Spinal cord (tissue), 10 donors: ENCODE results near the gene GCNA. TPM values are rescaled to one million over a fixed set of nuclear protein-coding genes. Genes with fewer than 3 reads are reported as not detected.
"Not testable (repeated sequence)": the region's sequence is repeated elsewhere in the genome, so short reads cannot be mapped to it uniquely, and the experiment has no call there.

Experiments used
- DNase-seq, 6 donors: peaks; one replicate each; pipeline versions ENCODE4 v3.0.0 to v3.0.0-alpha.2; 2013 to 2015; ENCODE audit warnings: low spot score in 6 of 6, low read depth in 4 of 6
- H3K27ac ChIP-seq: one replicate; pipeline ENCODE4 v1.5.1; 2013; ENCODE audit warnings: low read depth, low read length, control low read depth
- H3K27me3 ChIP-seq: one replicate; pipeline ENCODE4 v1.6.1; 2013; ENCODE audit warnings: low read length; ENCODE audit not compliant: control insufficient read depth, insufficient read depth
- H3K36me3 ChIP-seq: one replicate; pipeline ENCODE4 v1.6.1; 2013; ENCODE audit warnings: low read length; ENCODE audit not compliant: control insufficient read depth, insufficient read depth
- H3K4me1 ChIP-seq: one replicate; pipeline ENCODE4 v1.6.1; 2013; ENCODE audit warnings: low read length; ENCODE audit not compliant: control insufficient read depth, insufficient read depth
- H3K4me3 ChIP-seq: one replicate; pipeline ENCODE4 v1.5.1; 2013; ENCODE audit warnings: low read depth, low read length, control low read depth
- H3K9me3 ChIP-seq: one replicate; pipeline ENCODE4 v1.6.1; 2013; ENCODE audit warnings: low read length; ENCODE audit not compliant: control insufficient read depth, insufficient read depth
- WGBS: methylation state at CpG from one replicate; pipeline ENCODE4 v1.1.5; 2013; ENCODE audit warnings: missing lambda C conversion rate; ENCODE audit not compliant: insufficient coverage; 5-methylcytosine and 5-hydroxymethylcytosine counted together
- polyA plus RNA-seq, 2 donors: library from polyadenylated mRNA; unstranded; fragments of 120-200 nt; gene quantifications; one replicate each; pipeline ENCODE4 v1.2.1, GENCODE V29; 2013; ENCODE audit not compliant: insufficient read length in 2 of 2
- total RNA-seq, 2 donors: library from RNA; depleted of rRNA in 1 of 2; stranded (reverse); fragments of 120-200 nt in 1 of 2; fragments of >200 nt in 1 of 2; gene quantifications; one replicate each; pipeline versions ENCODE4 v1.2.3 to v1.2.4, GENCODE V29; 2013 to 2014
- donor health status: healthy.

The GCNA gene
- total and polyA plus RNA-seq, 4 donors: 1.7 to 3.7 (median 3.2) TPM

DNA sequence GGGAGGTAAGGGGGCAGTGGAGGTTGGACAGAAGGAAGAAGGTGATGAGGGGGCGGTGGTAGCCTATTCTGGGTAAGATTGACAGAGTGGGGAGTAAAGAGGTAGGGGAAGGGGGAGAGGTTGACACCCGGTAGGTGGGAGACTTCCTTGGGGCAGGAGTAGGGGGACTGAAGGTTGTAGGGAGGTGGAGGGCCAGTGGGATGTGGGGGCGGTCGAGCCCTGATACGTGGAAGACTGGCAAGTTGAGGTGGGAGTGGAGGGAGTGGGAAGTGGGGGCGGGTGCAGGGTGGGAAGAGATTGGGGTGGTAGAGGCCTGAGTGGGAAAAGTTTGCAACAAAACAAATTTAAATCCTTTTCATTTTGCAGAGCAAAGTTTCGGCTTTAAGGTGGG, 1.7 kb downstream of the GCNA start:
- Histone ChIP-seq H3K4me1 (no peaks in the 10 kb centered on the region), H3K36me3 (peaks cover 21% of the 10 kb centered on the region), H3K9me3 (no peaks in the 10 kb centered on the region), H3K27me3 (no peaks in the 10 kb centered on the region), H3K27ac (no peak overlapping the region), H3K4me3 (no peak overlapping the region)
- 83% methylated on average over 5 of the region's 7 CpGs for WGBS
- no peak for DNase-seq

DNA sequence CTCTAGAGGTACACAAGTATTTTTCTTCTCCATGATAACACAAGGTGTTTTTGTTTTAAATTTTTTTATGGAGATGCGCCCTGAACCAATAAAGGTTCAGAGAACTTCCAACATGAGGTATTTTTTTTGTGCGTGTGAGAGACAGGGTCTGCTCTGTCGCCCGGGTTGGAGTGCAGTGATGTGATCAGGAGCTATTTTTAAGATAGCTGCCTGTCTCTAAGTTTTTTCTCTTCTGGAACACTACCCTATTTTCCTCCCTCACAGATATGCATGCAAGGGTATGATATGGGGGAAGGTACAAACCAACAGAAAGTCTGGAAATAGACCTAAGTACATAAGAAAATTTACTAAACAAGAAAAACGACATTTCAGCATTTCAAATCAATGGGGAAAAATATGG, 3.0 kb downstream of the GCNA start:
- no peaks in the 10 kb centered on the region for H3K9me3 ChIP-seq
- DNase-seq: no peak
- H3K4me3 ChIP-seq: no peak overlapping the region
- WGBS: no CpG with 5 or more reads among the region's 5 CpGs
- peaks cover 21% of the 10 kb centered on the region for H3K36me3 ChIP-seq
- no peak overlapping the region for H3K27ac ChIP-seq
- H3K4me1 ChIP-seq: no peaks in the 10 kb centered on the region
- H3K27me3 ChIP-seq: no peaks in the 10 kb centered on the region

DNA sequence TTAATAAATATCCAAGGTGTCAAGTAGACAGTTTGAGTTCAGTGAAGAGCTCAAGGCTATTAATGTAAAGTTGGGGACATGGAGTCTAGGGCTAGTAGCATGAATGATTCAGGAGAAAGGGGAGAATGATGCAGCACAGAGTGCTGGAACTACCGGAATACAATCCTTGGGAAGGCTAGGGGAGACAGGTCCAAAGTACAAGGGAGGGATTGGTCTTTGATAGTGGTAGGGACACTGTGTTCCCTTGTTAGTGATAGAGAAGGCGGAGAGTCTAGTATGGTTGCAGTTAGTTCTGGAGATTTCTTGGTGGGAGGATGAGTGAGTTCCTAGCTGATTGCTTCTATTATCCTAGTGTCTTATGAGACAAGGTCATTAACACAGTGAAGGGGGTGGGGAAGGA, 8.7 kb downstream of the GCNA start:
- Histone ChIP-seq H3K36me3 (peaks cover 2% of the 10 kb centered on the region), H3K4me3 (no peak overlapping the region), H3K27me3 (no peaks in the 10 kb centered on the region), H3K9me3 (no peaks in the 10 kb centered on the region), H3K4me1 (no peaks in the 10 kb centered on the region), H3K27ac (no peak overlapping the region)
- 90% methylated on average over 2 of the region's 2 CpGs for WGBS
- DNase-seq: no peak

DNA sequence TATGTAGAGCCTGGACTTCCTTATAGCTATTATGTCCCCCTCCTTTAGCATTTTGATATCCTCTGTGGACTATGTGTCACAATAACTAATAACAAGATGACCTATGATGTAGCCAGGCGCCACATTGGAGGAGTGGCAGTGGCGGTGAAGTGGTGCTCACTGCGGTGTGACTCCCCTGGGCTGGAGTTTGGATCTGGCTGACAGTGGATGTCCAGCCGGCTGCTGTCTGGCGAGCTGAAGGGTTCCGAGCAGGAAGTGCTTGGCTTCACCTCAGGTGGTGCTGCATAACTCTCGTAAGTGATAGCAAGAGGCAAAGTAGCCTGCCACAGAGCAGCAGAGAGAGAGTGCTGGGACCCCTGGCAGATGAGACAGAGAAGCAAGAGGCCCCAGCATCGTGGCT, 15.0 kb downstream of the GCNA start:
- DNase-seq, H3K36me3 ChIP-seq, H3K9me3 ChIP-seq, H3K4me1 ChIP-seq, H3K27me3 ChIP-seq, H3K4me3 ChIP-seq, H3K27ac ChIP-seq: not testable (repeated sequence)
- WGBS: 55% methylated on average over 4 of the region's 8 CpGs

DNA sequence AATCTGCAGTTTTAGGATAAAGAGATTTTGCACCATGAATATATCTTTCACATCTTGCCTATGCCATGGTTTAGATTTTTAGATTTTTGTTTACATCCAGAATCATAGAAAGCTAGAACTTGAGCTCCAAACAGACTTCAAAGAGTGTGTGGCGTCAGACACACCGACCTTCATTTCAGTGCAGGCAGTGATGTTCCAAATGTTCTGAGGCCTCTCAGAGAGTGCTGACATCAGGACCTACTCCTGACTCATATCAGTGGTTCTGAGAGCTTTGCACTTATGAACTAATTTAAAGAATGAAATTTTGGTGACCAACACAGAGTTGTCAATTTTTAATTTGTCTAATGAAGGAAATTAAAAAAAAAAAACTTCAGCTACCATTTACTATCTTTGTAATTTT, 21.7 kb downstream of the GCNA start:
- H3K9me3 ChIP-seq: peaks cover 3% of the 10 kb centered on the region
- 79% methylated on average over 2 of the region's 2 CpGs for WGBS

DNA sequence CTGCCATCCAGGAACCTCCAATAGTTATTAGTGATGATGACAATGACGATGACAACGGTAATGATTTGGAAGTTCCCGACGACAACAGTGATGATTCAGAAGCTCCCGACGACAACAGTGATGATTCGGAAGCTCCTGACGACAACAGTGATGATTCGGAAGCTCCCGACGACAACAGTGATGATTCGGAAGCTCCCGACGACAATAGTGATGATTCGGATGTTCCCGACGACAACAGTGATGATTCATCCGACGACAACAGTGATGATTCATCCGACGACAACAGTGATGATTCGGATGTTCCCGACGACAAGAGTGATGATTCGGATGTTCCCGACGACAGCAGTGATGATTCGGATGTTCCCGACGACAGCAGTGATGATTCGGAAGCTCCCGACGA, 25.4 kb downstream of the GCNA start:
- DNase-seq: no peak
- no peaks in the 10 kb centered on the region for H3K4me1 ChIP-seq
- H3K36me3 ChIP-seq: peaks cover 27% of the 10 kb centered on the region
- H3K4me3 ChIP-seq: no peak overlapping the region
- 86% methylated on average over 27 of the region's 33 CpGs for WGBS
- H3K9me3 ChIP-seq: peaks cover 3% of the 10 kb centered on the region
- no peak overlapping the region for H3K27ac ChIP-seq
- no peaks in the 10 kb centered on the region for H3K27me3 ChIP-seq

More for the DNA sequence above, 21.7 kb downstream of the GCNA start:
- no peak overlapping the region for H3K27ac ChIP-seq
- no peaks in the 10 kb centered on the region for H3K4me1 ChIP-seq
- no peak overlapping the region for H3K4me3 ChIP-seq
- peaks cover 24% of the 10 kb centered on the region for H3K36me3 ChIP-seq
- DNase-seq: no peak
- H3K27me3 ChIP-seq: no peaks in the 10 kb centered on the region

DNA sequence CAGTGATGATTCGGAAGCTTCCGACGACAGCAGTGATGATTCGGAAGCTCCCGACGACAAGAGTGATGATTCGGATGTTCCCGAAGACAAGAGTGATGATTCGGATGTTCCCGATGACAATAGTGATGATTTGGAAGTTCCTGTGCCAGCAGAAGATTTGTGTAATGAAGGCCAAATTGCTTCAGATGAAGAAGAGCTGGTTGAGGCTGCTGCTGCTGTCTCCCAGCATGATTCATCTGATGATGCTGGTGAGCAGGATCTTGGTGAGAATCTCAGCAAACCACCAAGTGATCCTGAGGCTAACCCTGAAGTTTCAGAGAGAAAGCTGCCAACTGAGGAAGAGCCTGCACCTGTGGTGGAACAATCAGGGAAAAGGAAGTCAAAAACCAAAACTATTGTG, 25.9 kb downstream of the GCNA start:
- Histone ChIP-seq H3K27ac (no peak overlapping the region), H3K36me3 (peaks cover 23% of the 10 kb centered on the region), H3K4me1 (no peaks in the 10 kb centered on the region), H3K9me3 (peaks cover 3% of the 10 kb centered on the region), H3K4me3 (no peak overlapping the region), H3K27me3 (no peaks in the 10 kb centered on the region)
- 95% methylated on average over 10 of the region's 10 CpGs for whole genome bisulfite sequencing
- no peak for DNase-seq

DNA sequence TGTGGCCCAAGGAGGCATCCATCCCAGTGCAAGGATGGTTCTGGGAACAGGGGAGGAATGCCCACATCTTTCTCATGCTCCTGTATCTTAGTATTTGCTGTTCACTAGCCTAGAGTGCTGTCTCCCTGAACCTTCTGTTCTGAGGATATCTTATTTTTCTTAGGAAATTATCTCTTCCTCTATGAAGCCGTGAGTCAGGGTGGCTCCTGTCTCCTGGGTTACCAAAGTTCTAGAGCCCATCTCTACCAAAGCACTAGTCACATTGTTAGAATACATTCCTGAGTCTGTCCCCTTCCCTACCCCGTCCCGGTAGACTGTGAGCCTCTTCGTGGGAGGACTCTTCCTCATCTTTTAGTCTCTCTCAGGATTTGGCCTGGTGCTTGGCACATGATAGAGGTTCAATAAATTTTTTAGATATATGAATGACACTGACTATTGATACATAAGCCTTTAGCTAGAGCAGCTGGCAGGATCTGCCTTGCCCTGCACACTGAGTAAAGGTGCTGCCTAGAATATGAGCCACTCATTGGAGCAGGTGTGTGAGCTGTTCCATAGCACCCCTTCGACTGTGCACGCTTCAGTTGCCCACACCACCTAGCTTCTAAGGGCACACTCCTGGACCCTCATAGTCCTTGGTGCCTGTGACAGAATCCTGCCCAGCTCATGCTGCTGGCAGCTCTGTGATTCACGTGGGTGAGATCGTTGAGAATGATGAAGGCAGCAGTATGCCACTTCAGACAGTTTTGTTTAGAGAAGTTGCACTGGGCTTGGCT, 26.7 kb downstream of the GCNA start:
- WGBS: 83% methylated on average over 5 of the region's 8 CpGs
- H3K4me3 ChIP-seq: no peak overlapping the region
- H3K27me3 ChIP-seq: no peaks in the 10 kb centered on the region
- no peak overlapping the region for H3K27ac ChIP-seq
- H3K4me1 ChIP-seq: no peaks in the 10 kb centered on the region
- peaks cover 27% of the 10 kb centered on the region for H3K36me3 ChIP-seq
- H3K9me3 ChIP-seq: peaks cover 3% of the 10 kb centered on the region
- DNase-seq: no peak

DNA sequence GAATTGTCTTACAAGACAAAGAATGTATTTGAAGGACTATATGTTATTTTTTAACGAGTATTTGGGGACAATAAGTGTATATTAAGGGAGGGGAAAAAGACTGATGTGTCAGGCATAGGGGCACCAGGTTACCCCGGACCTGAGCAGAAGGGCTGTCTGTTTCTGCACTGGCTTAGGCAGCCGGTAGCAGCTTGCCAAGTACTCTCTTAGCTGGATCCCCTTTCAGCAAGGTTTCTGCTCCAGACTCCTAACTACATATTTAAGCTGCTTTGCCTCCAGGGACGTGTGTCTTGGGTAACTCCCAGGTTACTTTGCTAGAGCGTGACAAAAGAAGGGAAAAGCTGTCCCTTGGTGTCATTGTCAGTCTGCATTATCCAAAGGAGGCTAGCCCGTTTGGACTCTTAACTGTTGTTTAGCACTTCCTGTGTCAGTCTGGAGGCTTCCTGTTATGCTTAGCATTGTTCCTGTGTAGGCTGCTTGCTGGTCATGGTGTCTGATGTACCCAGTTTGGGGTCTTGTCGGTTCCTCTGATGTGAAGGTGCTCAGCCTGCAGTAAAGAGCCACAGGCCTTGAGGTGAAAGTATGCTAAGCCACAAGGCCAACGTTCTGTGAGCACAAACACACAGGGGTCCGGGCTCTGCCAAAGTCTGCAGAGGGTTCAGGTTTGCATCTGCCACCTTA, 28.4 kb downstream of the GCNA start:
- DNase-seq: no peak
- Histone ChIP-seq H3K4me3 (no peak overlapping the region), H3K27ac (no peak overlapping the region), H3K4me1 (no peaks in the 10 kb centered on the region), H3K27me3 (no peaks in the 10 kb centered on the region), H3K36me3 (peaks cover 27% of the 10 kb centered on the region), H3K9me3 (peaks cover 3% of the 10 kb centered on the region)
- WGBS: 59% methylated on average over 9 of the region's 9 CpGs

DNA sequence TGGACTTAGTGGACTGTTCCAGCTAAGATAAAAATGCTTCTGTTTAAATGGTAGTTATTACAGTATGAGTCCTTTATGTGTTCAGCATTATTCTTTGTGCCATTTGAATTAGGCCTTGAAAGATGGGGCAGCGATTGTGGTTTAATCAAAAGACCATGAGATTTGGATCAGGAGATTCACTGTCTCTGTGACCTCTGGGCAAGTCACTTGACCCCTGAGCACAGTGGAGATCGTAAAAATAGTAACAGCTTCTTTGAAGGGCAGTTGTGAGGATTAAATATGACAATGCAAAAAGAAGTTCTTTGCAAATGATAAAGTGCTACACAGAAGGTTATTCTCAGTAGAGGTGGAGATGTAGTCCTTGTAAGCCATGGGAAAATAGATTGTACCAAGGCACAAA, 29.3 kb downstream of the GCNA start:
- Histone ChIP-seq H3K27ac (no peak overlapping the region), H3K27me3 (no peaks in the 10 kb centered on the region), H3K4me3 (no peak overlapping the region), H3K36me3 (peaks cover 29% of the 10 kb centered on the region), H3K4me1 (no peaks in the 10 kb centered on the region), H3K9me3 (peaks cover 3% of the 10 kb centered on the region)
- WGBS: 86% methylated on average over 2 of the region's 2 CpGs
- no peak for DNase-seq
